KG1 (cell line): ENCODE results near the gene IDS.
"Not testable (repeated sequence)": the region's sequence is repeated elsewhere in the genome, so short reads cannot be mapped to it uniquely, and the experiment has no call there.

Experiments
- DNase-seq: peaks from one replicate; lab custom pipeline; 2025; lab: John Stamatoyannopoulos, UW

The IDS gene

GRCh38 chrX:149497626-149498025 is 7.5 kb downstream of the IDS start:
- DNase-seq: no peak

GRCh38 chrX:149497054-149497453 is 8.1 kb downstream of the IDS start:
- DNase-seq: no peak

- DNase-seq: no peak
Observed at GRCh38 chrX:149495573-149496071, 9.5 kb downstream of the IDS start.

- no peak for DNase-seq
Observed at GRCh38 chrX:149494844-149495565, 10.1 kb downstream of the IDS start.

- no peak for DNase-seq
Observed at GRCh38 chrX:149493567-149494562, 11.2 kb downstream of the IDS start.

- DNase-seq: no peak
Observed at GRCh38 chrX:149491812-149492211, 13.3 kb downstream of the IDS start.

GRCh38 chrX:149490100-149490499 is 15.0 kb downstream of the IDS start:
- no peak for DNase-seq

- not testable (repeated sequence) for DNase-seq
Observed at GRCh38 chrX:149488411-149489052, 16.6 kb downstream of the IDS start.

GRCh38 chrX:149488008-149488407 is 17.1 kb downstream of the IDS start:
- not testable (repeated sequence) for DNase-seq

GRCh38 chrX:149487292-149487691 is 17.8 kb downstream of the IDS start:
- DNase-seq: no peak

GRCh38 chrX:149476513-149476912 is 28.6 kb downstream of the IDS start:
- no peak for DNase-seq

- DNase-seq: no peak
Observed at GRCh38 chrX:149473966-149474365, 31.1 kb downstream of the IDS start.

- DNase-seq: no peak
Observed at GRCh38 chrX:149473092-149473491, 32.0 kb downstream of the IDS start.

- DNase-seq: no peak
Observed at GRCh38 chrX:149472625-149473024, 32.5 kb downstream of the IDS start.

- DNase-seq: no peak
Observed at GRCh38 chrX:149471397-149471796, 33.7 kb downstream of the IDS start.

GRCh38 chrX:149470955-149471354 is 34.2 kb downstream of the IDS start:
- DNase-seq: peak; percentile 31

GRCh38 chrX:149469406-149469805 is 35.7 kb downstream of the IDS start:
- DNase-seq: no peak

GRCh38 chrX:149467920-149468319 is 37.2 kb downstream of the IDS start:
- no peak for DNase-seq

GRCh38 chrX:149467461-149467860 is 37.6 kb downstream of the IDS start:
- no peak for DNase-seq

- DNase-seq: no peak
Observed at GRCh38 chrX:149462849-149463248, 42.3 kb downstream of the IDS start.

GRCh38 chrX:149461746-149462145 is 43.4 kb downstream of the IDS start:
- DNase-seq: no peak

GRCh38 chrX:149458586-149458985 is 46.5 kb downstream of the IDS start:
- no peak for DNase-seq
